ENCODE data around the gene FBXO8.

DNA sequence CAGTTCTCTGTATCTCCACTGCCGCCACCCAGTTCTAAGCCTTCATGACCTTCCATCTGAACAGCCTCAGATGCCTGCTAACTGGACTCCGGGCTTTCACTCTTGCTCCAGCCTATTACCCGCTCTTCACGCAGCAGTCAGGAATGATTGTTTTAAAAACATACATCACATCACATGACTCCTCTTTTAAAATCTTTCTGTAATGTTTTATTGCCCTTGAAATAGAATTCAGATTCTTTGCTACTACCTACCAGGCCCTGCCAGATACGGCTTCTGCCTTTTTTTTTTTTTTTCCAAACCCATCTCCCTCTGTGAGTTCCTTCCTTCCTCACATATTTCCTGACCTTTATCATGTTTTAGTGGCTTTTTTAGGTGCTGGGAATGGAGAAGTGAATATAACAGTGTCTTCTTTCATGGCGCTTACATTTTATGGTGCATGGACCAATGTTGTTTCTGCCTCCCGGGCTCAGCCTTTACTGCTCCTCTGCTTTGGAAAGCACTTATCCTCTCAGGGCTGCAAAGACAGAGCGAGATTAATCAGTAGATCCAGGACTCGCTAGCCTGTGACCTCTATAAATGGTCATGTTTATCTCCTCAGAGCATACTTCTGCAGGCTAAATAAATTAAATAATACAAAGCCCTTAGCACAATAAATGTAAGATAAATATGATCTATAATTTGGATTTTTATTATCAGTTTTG, 58.0 kb downstream of the FBXO8 start:
- TF ChIP-seq CTCF (conservative IDR thresholded peaks at IDR 0.05; ENCODE audit: low read depth, low read length) (no peak), CEBPB (IDR thresholded peaks at IDR 0.05; ENCODE audit: low read depth, low read length) (no peak), MAFK (IDR thresholded peaks at IDR 0.05; ENCODE audit: low read depth, low read length) (no peak), POLR2A (IDR thresholded peaks at IDR 0.05; ENCODE audit: low read depth, low read length) (no peak), RAD21 (IDR thresholded peaks at IDR 0.05; ENCODE audit: low read length) (no peak), SMC3 (IDR thresholded peaks at IDR 0.05; ENCODE audit: low read depth, low read length) (no peak), CHD1 (IDR thresholded peaks at IDR 0.05; ENCODE audit: low read depth, low read length) (no peak), RFX5 (IDR thresholded peaks at IDR 0.05; ENCODE audit: low read depth, low read length) (no peak), RCOR1 (IDR thresholded peaks at IDR 0.05; ENCODE audit: insufficient replicate concordance, low read length) (no peak), BHLHE40 (IDR thresholded peaks at IDR 0.05; ENCODE audit: low read depth, low read length) (no peak), MXI1 (IDR thresholded peaks at IDR 0.05; ENCODE audit: borderline replicate concordance, low read depth, low read length) (no peak)
- TF ChIP-seq, protein P1, sequence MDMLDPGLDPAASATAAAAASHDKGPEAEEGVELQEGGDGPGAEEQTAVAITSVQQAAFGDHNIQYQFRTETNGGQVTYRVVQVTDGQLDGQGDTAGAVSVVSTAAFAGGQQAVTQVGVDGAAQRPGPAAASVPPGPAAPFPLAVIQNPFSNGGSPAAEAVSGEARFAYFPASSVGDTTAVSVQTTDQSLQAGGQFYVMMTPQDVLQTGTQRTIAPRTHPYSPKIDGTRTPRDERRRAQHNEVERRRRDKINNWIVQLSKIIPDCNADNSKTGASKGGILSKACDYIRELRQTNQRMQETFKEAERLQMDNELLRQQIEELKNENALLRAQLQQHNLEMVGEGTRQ (IDR thresholded peaks at IDR 0.05; ENCODE audit: low read depth, low read length), result no peak
- TF ChIP-seq, protein P2, sequence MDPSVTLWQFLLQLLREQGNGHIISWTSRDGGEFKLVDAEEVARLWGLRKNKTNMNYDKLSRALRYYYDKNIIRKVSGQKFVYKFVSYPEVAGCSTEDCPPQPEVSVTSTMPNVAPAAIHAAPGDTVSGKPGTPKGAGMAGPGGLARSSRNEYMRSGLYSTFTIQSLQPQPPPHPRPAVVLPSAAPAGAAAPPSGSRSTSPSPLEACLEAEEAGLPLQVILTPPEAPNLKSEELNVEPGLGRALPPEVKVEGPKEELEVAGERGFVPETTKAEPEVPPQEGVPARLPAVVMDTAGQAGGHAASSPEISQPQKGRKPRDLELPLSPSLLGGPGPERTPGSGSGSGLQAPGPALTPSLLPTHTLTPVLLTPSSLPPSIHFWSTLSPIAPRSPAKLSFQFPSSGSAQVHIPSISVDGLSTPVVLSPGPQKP (IDR thresholded peaks at IDR 0.05; ENCODE audit: borderline replicate concordance, low read depth, low read length), result no peak
